HG02852 (cell line): Measurements from ENCODE around the gene GPR108.

Experiments used
- ATAC-seq: cut with Tn5 transposase; IDR thresholded peaks from one replicate; pipeline ENCODE4 v1.9.1; 2021; ENCODE audit warnings: mild to moderate bottlenecking, moderate library complexity; ENCODE audit not compliant: unreplicated experiment

Gene GPR108

DNA sequence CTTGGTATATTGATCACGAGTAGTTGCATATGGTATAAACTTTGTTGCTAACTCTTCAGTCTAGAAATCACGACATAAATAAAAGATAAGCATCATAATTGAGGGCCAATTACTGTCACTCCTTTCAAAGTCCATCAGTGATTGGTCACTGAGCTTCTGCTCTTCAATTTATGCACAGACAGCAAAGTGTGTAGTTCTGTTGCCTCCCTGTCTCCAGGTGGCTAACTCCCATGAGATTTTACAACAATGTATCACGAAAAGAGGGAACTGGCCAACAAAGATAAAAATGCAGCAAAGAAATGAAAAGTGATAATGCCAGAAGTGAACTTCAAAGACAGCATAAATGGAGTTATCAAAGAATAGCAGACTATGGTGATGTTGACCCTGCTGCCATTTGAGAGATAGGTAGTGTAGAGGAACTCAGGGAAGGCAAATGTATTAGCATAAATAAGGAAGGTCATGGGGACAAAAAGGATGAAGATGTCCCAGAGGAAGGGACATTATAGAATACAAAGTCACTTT, 54.7 kb downstream of the GPR108 start:
- ATAC-seq: no peak

DNA sequence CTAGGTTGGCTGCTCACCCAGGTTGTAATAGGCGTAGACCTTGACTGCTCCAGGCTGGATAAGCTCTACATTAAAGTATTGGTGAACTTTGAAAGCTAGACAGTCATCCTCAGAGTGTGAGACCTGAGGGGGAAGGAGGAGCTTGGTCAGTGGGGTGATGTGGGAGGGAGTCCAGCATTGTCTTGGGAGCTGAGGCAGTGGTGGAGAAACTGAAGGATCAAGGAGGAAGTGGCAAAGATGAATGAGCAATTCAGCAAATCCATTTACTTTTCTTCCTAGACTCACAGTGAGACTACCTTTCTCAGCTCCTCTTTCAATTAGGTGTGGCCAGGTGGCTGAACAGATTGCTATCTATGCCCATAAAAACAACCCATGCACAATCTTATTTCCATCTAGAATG, 57.2 kb downstream of the GPR108 start:
- no peak for ATAC-seq
